GM18858 (cell line): ENCODE data around the gene CCDC34.
"Not testable (repeated sequence)": the region's sequence is repeated elsewhere in the genome, so short reads cannot be mapped to it uniquely, and the experiment has no call there.

Experiments
- ATAC-seq: cut with Tn5 transposase; IDR thresholded peaks from one replicate; pipeline ENCODE4 v1.9.1; 2021; ENCODE audit not compliant: unreplicated experiment

Gene CCDC34

DNA sequence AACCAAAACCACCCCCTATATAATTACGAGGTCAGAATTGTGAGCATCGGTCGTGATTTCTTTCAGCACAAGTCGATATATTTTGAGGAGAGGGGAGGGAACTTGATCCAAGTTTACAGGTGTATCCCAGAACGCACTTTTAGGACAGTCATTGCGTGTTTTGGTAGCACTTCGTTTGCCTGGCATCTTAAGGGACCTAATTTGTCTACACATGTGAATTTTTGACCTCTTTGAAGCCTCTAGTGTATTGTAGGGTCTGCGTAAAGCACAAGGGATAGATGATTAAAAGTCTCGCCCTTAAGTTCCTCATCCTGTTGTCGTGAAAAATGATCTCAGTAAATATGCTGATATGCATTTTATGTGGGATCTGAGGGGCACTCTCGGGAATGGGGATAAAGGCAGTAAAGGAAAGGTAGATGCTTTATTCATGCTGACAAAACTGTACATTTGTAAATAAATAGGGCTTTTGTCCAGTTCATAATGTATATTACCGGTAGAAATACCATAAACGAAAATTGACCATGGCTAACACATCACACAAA lies 632 bp upstream of the CCDC34 start:
- ATAC-seq, result no peak

DNA sequence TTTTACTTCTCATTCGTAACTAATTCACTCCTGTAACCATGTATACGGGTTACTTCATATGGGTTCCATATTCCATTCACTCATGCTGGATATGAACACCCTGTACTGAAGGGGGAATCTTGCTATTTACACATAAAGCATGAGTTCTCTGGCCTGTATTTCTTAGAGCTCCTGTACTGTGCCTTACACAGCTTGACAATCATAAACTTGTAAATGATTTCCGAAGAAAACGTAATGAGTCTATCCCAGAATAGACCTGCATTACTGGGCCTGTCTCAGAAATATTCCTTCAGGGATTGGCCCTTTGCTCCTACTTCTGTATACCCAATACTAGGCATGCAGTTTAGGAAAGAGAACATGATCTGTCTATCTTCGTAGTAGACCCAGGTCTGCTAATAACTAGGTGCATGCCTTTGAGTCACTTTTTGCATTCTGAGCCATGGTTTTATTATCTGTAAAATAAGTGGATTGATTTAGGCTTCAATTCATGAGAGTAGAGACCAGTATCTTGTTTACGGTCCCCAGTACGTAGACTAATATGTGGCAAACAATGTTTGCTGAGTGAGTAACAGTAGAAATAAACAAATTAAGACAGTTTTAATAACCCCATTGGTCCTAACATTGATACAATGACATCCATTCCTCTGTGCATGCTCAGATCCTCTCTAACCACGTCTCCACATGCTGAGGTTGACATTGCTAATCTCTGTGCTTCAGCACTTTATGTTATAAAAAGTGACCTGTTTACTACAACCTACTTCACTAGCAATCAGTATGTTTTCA lies 1.2 kb downstream of the CCDC34 start:
- ATAC-seq, result no peak

DNA sequence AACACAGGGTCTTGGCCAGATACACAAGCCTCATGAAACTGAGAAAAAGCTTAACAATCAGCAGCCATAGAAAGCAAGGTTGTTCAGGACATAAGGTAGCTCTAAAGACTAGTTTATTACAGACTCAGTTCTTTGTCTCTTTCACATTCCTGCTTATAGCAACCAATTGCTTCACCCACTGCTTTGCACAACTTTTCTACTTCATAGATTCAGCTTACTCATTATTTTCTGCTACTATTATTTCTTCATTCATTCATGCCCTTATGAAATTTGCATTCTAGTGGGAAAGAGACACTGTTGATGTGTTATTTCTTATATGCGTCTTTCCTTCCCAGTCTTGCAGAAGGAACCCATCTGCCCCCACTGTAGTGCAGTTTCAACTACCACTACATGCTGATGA lies 4.7 kb downstream of the CCDC34 start:
- no peak for ATAC-seq

DNA sequence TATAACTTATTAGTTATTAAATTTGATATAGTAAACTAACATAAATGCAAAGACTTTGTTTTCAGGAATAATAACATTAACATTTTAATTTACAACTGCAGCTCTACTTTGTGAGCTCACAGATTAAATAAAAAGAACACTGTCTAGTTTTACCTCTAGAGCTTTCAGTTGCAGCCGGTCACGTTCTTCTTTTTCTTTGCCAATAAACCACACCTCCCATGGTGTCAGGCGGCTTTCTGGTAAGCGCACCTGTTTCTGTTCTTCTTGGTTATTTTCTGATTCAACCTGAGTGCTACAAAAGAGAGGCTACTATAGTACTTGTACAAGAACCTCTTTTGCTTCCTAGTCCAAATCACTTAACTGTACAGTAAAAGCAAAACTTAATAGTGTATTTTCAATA lies 5.8 kb downstream of the CCDC34 start:
- ATAC-seq, result no peak

DNA sequence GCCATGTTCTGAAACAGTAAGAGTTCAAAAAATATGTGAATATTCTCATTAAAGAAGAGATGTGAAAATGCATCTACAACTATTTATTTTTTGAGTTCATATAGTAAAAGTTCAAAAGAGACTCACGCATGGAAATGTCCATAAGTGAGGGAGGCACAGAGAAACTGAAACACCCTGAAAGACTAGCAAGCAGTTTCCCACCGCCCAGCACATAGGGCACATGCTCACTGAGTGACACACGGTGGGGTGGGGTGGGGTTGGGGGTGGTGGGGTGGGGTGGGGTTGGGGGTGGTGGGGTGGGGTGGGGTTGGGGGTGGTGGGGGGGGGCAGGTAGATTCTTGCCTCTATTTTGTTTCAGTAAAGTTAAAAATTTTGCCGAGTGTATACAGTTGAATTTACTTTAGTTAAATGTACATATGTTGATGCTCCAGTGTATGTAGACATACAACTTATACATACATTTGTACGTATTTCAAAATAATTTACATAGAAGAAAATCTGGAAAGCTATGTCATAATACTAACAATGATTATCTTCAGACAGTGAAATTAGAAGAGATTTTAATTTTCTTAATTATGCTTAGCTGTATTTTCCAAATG lies 6.3 kb downstream of the CCDC34 start:
- no peak for ATAC-seq

DNA sequence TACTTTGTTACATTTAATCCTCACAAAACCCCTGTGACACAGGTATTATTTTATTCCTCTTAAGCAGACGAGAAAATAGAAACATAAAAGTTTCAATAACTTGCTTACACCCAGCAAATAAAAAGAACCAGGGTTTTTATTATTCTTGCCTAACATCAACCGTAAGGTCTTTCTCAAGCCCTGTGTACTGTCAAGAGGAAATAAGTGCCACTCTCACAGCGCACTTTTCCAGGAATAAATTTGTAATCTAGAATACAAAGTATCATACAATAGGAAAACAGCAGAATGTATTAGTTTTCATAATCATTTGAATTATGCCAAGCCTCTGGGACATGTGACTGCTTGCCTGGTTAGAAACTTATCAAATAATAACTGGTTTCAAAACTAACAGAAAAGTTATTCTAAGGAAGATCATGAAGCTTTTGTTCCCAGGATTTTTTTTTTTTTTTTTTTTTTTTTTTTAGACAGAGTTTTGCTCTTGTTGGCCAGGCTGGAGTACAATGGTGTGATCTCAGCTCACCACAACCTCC lies 7.4 kb downstream of the CCDC34 start:
- ATAC-seq, result no peak

DNA sequence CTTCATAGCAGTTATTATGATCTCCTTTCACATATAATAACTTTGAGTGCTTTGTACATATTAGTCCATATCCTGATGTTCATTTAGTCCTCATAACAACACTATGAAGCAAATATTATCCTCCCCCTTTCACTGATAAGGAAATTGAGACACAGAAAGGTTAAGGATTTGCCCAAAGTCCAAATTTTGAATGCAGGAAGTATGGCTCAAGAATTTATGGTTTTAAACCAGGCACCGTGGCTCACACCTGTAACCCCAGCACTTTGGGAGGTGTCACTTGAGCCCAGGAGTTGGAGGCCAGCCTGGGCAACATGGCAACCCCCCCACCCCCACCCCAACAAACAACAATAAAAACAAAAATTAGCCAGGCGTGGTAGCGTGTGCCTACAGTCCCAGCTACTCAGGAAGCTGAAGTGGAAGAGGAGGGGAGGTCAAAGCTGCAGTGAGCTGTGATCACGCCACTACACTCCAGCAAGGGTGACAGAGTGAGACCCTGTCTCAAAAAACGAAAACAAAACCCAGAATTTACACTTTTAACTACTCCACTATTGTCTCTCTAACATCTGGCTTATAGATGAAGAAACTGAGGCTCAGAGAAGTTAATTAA lies 8.6 kb downstream of the CCDC34 start:
- ATAC-seq, result no peak

DNA sequence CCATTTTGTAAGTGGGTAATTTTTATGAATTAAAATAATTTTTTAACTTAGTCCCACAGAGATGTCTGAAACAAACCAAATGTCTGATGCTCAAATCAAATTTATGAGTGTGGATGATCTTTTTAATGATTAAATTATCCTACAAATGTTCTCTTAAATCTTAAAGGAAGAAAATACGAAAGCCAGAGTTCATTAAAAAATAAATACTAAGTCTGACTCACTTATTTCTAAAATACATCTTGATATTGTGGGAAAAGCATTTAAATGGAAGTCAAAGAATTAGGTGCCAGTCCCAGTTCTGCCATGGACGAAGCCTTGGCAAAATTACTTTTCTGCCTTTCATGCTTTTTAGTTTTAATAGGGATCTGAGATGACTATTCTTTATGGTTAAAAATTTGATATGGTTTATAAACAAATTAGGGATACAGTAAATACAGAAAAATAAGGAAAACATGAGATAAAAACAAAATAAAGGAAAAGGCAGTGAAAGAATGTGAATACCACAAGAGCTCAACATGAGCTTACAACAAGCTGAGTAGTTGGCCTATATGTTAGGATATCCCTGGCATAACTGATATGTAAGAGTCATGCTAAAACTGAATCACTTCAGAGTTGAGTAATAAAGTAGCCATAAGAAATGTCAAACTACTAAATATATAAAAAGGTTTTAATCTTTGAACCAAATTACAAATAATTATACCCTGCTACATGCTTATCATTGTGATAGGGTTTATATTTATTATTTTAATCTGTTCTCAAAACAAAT lies 9.2 kb downstream of the CCDC34 start:
- ATAC-seq, result no peak

DNA sequence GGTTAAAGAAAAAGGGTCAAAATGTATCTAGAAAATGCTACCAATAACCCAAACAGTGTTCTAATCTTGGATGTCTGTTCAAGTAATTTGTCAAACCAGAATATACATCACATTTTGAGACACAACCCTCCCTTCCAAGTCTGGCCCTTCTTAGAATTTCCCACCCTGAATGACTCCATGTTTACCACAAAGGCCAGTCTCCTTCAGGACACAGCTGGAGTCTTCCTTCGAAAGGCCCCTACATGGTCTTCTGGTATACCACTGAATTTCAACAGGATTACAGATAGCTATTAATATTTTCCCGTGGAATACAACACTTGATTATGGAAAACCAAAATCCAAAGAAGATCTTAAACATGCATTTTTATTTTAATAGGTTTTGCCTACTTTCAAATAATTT lies 10.2 kb downstream of the CCDC34 start:
- no peak for ATAC-seq

DNA sequence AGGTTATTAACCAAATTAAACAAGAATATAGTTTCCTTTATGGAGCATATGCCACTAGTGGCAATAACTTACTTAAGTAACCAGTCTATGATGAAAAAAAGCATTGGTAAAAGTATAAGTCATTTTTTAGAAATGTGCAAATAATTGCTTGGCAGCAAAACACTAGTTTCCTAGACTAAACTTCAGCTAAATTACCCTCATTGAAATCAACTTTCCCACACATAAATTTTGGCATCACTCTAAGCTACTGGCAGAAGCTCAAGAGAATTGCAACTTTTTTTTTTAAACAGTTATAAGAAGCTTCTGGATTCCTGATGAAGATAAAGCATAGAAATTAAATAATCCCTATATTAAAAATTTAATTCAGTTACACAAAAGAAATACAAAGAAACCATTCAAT lies 12.5 kb downstream of the CCDC34 start:
- ATAC-seq, result no peak

DNA sequence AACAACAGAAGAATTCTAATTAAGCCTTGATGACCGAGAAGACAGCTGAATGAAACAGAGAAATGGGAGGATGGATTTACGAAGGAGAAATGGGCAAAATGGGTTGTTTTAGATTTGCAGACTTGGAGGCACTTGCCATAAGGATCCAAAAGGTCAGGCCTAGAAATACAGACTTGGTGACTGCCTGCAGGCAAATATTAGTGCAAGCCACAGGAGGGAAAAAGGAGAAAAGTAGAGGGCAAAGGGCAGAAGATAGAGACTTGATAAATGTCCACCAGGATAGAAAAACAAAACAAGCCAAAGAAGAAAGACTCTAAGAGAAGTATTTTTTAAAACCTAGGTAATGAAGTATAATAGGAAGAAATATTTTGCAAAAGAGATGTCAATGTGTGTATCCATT lies 13.1 kb downstream of the CCDC34 start:
- no peak for ATAC-seq

DNA sequence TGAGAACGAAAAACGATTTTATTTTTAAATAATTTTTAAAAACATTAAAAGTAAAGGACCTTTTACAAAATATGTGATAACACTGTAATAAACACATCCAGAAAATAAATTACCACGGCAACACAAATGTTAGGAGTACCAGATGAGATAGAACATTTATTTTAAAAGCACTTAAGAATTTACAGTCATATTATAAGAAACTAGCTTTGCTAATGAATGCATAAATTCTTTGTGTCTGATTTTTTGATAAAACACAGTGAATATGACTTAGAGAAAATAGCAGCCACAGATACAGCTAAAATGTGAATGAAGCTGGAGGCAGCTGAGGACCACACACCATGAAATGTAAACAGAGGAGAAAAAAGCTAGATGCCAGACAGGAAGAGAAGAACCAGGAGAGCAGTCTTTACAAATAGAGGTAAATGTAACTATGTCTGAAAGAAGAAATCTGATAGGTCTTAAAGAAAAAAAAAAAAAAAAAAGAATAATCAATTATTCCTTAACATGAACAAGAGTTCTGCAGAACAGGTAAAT lies 14.6 kb downstream of the CCDC34 start:
- ATAC-seq, result no peak

DNA sequence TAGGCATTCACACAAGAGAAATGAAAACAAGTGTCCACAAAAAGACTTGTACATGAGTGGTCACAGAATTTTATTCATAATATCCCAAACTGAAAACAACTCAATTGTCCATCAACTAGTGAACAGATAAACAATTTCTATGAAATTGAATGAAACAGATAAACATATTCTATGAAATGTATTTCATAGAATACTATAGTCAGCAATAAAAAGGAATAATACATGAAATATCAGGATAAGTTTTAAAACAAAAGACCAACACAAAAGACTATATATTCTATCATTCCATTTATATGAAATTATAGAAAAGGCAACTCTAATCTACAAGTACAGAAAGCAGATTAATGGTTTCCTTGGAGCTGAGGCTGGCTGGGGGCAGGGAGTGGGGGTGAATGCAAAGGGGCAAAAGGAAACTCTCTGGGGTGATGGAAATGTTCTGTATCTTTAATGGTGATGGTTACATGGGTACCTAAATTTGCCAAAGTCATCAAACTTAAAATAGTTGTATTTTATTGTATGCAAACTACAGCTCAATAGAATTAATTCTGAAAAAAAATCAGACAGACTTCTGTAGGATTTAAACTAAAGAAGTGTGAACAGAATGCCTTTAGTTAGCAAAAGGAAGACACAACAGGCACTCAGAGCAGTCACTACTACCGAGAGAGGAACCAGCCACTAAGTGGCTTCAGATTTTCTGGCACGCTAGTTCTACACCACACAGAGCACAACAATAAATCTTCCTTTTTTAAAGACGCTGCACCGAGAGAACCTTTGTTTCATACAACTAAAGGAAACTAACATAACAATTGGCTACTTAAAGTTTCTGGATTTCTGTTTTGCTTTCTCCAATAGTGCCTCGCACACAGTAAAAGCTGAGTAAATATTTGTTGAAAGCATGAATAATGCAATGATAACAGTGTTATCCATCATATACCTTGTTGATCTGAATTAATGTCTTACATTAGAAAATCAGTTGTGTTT lies 15.4 kb downstream of the CCDC34 start:
- no peak for ATAC-seq

DNA sequence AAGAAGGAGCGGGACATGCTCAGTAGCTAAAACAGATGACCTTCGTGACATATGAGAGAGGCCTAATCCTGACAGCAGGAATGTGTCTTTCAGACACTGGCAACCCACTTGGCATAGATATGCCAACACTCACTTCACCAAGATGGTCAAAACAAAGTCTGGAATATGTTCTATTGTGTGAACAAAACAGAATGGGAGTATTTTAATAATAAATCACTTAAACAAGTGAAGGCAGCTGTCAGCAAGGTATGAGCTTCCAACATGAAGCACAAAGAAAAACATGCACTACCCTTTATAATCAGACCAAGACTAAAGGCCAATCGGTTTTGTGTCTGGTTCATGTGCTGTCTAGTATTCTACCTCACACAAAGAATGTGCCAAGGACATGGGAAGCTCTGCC lies 23.1 kb downstream of the CCDC34 start:
- no peak for ATAC-seq

DNA sequence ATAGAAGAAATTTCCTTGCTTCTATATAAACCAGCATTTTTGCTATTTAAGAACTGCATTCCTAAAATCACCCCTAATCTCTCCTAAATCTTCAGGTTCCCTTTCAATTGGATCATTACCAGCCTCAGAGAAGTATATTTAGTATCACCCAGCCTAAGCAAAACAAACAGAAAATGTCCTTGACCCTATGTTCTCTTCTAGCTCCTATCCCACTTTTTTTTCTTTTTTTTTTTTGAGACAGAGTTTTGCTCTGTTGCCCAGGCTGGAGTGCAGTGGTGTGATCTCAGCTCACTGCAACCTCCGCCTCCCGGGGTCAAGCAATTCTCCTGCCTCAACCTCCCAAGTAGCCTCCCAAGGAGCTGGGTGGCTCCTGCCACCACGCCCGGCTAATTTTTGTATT lies 28.3 kb downstream of the CCDC34 start:
- not testable (repeated sequence) for ATAC-seq

DNA sequence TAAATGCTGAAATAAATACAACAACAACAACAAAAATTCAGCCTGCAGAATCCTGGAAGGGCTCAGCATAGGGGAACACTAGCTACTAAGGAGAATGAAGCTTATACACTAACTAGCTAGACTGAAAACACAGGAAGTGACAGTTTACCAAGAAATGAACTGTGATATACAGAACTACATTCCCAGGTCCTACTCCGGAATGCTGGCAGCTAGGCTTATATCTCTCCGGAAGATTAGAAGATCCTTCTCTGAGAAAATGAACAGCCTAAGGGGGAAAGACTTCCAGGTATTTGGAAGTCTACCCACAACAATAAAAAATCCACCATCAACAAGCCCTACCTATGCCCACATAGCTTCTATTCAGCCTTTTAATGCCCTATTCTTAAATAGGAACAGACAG lies 31.0 kb downstream of the CCDC34 start:
- no peak for ATAC-seq

DNA sequence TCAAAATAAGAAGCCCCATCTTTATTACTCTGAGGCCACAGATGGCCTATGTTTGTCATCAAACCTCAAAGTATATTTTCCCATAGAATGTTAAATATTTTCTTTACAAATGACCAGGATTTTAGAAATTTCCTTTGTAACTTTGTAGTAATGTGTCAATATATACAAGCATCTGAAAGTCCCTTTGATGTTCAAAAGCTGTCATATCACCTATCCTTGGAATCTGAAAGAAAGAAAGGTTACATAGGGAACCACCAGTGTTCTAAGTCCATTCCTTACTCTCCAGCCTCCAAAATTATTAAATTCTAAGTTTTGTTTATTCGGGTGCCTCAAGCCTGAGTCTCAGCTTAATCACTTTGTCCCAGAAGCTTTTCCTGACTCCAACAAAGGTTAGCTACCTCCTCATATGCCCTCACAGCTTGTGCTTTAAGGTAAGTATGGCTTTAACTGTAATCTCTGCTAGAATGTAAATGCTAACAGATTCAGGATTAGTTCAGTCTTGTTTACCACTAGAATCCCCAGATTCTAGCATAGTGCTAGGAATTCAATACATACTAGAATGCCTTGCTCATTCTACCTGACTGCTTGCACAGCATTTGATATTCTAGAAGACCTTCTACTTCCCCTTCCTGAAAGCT lies 32.3 kb downstream of the CCDC34 start:
- ATAC-seq, result no peak

DNA sequence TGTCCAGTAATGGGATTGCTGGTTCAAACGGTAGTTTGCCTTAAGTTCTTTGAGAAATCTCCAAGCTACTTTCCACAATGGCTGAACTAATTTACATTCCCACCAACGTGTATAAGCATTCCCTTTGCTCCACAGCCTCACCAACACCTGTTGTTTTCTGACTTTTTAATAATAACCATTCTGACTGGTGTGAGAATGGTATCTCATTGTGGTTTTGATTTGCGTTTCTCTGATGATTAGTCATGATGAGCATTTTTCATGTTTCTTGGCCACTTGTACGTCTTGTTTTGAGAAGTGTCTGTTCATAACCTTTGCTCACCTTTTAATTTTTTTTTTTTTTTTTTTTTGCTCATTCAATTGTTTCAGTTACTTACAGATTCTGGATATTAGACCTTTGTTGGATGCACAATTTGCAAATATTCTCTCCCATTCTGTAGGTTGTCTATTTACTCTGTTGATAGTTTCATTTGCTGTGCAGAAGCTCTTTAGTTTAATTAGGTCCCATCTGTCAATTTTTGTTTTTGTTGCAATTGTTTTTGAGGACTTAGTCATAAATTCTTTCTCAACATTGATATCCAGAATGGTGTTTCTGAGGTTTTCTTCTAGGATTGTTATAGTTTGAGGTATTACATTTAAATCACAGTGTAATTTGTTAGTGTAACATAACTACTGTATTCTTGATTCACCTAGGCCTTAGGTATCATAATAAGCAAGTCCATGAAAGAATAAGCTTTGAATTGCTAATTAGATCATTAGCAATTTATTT lies 33.0 kb downstream of the CCDC34 start:
- no peak for ATAC-seq

DNA sequence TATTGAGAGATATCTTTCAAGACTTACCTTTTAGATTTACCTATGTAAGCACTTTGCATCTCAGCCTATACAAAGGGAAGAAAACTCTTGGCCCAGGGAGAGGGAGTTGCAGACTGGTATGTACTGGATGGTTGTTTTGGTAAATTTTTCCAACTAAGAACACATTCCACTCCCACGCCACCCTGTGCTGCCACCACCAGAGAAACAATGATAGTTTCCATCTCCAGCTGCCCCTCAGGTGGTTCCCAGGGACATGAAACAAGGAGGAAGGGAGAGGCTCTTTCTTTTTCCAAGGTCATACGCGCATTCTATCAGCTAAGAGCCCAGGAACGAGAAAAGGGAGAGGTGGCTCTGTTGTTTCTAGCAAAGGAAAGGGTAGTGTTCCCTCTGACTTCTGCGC lies 34.4 kb downstream of the CCDC34 start:
- no peak for ATAC-seq
